GM23248 (cell line): ENCODE results near the gene GDPD4. TPM values are rescaled to one million over a fixed set of nuclear protein-coding genes. Genes with fewer than 3 reads are reported as not detected.
A peak's percentile ranks its signal among the peaks of the same experiment; 100 is the strongest.

Experiments used
- DNase-seq: peaks from one replicate; pipeline ENCODE4 v3.0.0-alpha.2; 2015
- H2AFZ ChIP-seq: fragments of 200-600 bp; sonication (generic); 2 replicates; pipeline ENCODE4 v1.6.1; 2016; ENCODE audit warnings: antibody characterized with exemption
- H3F3A ChIP-seq: fragments of 200-600 bp; sonication (generic); 2 replicates; pipeline ENCODE4 v1.6.1; 2016; ENCODE audit warnings: mild to moderate bottlenecking, antibody characterized with exemption, mixed run types; ENCODE audit not compliant: insufficient read depth
- H3K27ac ChIP-seq: fragments of 200-600 bp; sonication (generic); 2 replicates; pipeline ENCODE4 v1.5.1; 2016; ENCODE audit warnings: mild to moderate bottlenecking
- H3K27me3 ChIP-seq: fragments of 200-600 bp; sonication (generic); replicated peaks from 2 replicates; pipeline ENCODE4 v1.6.1; 2016; ENCODE audit warnings: mild to moderate bottlenecking; ENCODE audit not compliant: insufficient read depth
- H3K36me3 ChIP-seq: fragments of 200-600 bp; sonication (generic); 2 replicates; pipeline ENCODE4 v1.6.1; 2016; ENCODE audit warnings: low read depth, mild to moderate bottlenecking
- H3K4me1 ChIP-seq: fragments of 200-600 bp; sonication (generic); 2 replicates; pipeline ENCODE4 v1.6.1; 2016; ENCODE audit warnings: mild to moderate bottlenecking; ENCODE audit not compliant: insufficient read depth
- H3K4me2 ChIP-seq: fragments of 200-600 bp; sonication (generic); one replicate; pipeline ENCODE4 v1.6.1; 2016; ENCODE audit warnings: mild to moderate bottlenecking; ENCODE audit not compliant: unreplicated experiment
- H3K4me3 ChIP-seq: fragments of 200-600 bp; sonication (generic); 2 replicates; pipeline ENCODE4 v1.5.1; 2016; ENCODE audit warnings: mild to moderate bottlenecking
- H3K79me2 ChIP-seq: fragments of 200-600 bp; sonication (generic); 2 replicates; pipeline ENCODE4 v1.6.1; 2016; ENCODE audit warnings: mild to moderate bottlenecking; ENCODE audit not compliant: insufficient read depth
- H3K9ac ChIP-seq: fragments of 200-600 bp; sonication (generic); 2 replicates; pipeline ENCODE4 v1.6.1; 2016; ENCODE audit warnings: mild to moderate bottlenecking
- H3K9me2 ChIP-seq: fragments of 200-600 bp; sonication (generic); 2 replicates; pipeline ENCODE4 v1.6.1; 2016; ENCODE audit warnings: mixed run types, mild to moderate bottlenecking, moderate library complexity; ENCODE audit not compliant: insufficient read depth
- H3K9me3 ChIP-seq: fragments of 200-600 bp; sonication (generic); one replicate; pipeline ENCODE4 v1.6.1; 2017; ENCODE audit warnings: low read depth
- H4K20me1 ChIP-seq: fragments of 200-600 bp; sonication (generic); 2 replicates; pipeline ENCODE4 v1.6.0; 2016; ENCODE audit not compliant: insufficient read depth
- EZH2 ChIP-seq: fragments of 200-600 bp; sonication (generic); IDR thresholded peaks from 2 replicates; pipeline ENCODE4 v1.6.1; 2018; ENCODE audit warnings: antibody characterized with exemption, mild to moderate bottlenecking; ENCODE audit not compliant: insufficient read depth, poor library complexity, severe bottlenecking
- EZH2phosphoT487 ChIP-seq: fragments of 200-600 bp; sonication (generic); IDR thresholded peaks from 2 replicates; pipeline ENCODE4 v1.6.1; 2018; ENCODE audit warnings: antibody characterized with exemption, moderate library complexity, mild to moderate bottlenecking, low read depth; ENCODE audit not compliant: insufficient read depth
- WGBS, 2 experiments: methylation state at CpG; one replicate each; pipeline ENCODE4 v1.1.6; 2015 to 2017; ENCODE audit warnings: low lambda C conversion rate in 2 of 2, low coverage in 1 of 2; ENCODE audit errors: missing lambda C conversion rate in 2 of 2; 5-methylcytosine and 5-hydroxymethylcytosine counted together
- in situ Hi-C: fragments of 300-500 bp; cut with MboI; formaldehyde crosslinking; loops from 2 replicates; pipeline ENCODE4 v1.15.0; 2020
- polyA plus RNA-seq: library from polyadenylated mRNA; unstranded; fragments of >200 nt; fragmentation: Nextera tagmentation; extraction: Ambion mirVana; gene quantifications from 2 replicates; pipeline ENCODE4 v1.2.1, GENCODE V29; 2016
- total RNA-seq: library from RNA; depleted of rRNA; stranded (reverse); fragments of >200 nt; shearing (Covaris generic); gene quantifications from 2 replicates; pipeline ENCODE4 v1.2.3, GENCODE V29; 2014

GDPD4 gene
- total and polyA plus RNA-seq, 2 experiments from 2014 or later = not detected

- Histone ChIP-seq H3K9me2 (no peaks in the 10 kb centered on the region), H3K36me3 (no peaks in the 10 kb centered on the region), H3K9ac (no peak overlapping the region), H3K4me3 (no peak overlapping the region), H2AFZ (no peak overlapping the region), H3K9me3 (no peaks in the 10 kb centered on the region), H4K20me1 (no peaks in the 10 kb centered on the region), H3K4me1 (peaks cover 23% of the 10 kb centered on the region), H3K4me2 (peak overlapping the region; percentile 11), H3K27me3 (no peaks in the 10 kb centered on the region), H3K27ac (peak overlapping the region; percentile 52), H3K79me2 (no peaks in the 10 kb centered on the region), H3F3A (peaks cover 20% of the 10 kb centered on the region)
- 50% methylated on average over 2 of the region's 2 CpGs for WGBS, 2 experiments
- peak; percentile 84 for DNase-seq
- in situ Hi-C loops = no loop called here
- TF ChIP-seq EZH2 = no peak
- TF ChIP-seq EZH2phosphoT487 = no peak
Observed at GRCh38 chr11:77267962-77268361, 33.5 kb downstream of the GDPD4 start.

GRCh38 chr11:77266766-77267165 is 34.7 kb downstream of the GDPD4 start:
- Histone ChIP-seq H3K4me2 (no peak overlapping the region), H3K27ac (no peak overlapping the region), H3K36me3 (no peaks in the 10 kb centered on the region), H3K4me1 (peaks cover 23% of the 10 kb centered on the region), H3K9me3 (no peaks in the 10 kb centered on the region), H3K9ac (no peak overlapping the region), H2AFZ (no peak overlapping the region), H3F3A (peaks cover 20% of the 10 kb centered on the region), H3K9me2 (no peaks in the 10 kb centered on the region), H3K4me3 (no peak overlapping the region), H4K20me1 (no peaks in the 10 kb centered on the region), H3K27me3 (no peaks in the 10 kb centered on the region), H3K79me2 (no peaks in the 10 kb centered on the region)
- in situ Hi-C loops = no loop called here
- WGBS, 2 experiments = 98 to 100% methylated on average over 1 of the region's 1 CpG
- TF ChIP-seq EZH2 (no peak), EZH2phosphoT487 (no peak)
- DNase-seq = no peak

DNA sequence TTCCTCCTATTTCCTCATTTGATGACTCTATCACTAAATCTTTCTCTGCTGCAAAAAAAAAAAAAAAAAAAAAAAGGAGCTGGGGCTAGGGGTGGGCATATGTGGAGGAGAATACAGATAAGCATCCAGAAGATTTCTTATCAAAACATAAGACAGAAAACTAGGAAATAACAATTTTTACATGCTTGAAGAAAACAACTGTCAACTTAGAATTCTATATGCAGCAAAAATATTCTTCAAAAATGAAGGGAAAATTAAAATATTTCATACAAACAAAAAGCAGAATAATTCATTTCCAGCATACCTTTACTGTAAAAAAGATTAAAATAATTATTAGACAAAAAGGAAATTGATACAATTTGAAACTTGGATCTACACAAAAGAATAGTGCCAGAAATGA is 38.7 kb downstream of the GDPD4 start:
- Histone ChIP-seq H3K9me3 (no peaks in the 10 kb centered on the region), H2AFZ (no peak overlapping the region), H3K9me2 (no peaks in the 10 kb centered on the region), H3K27me3 (no peaks in the 10 kb centered on the region), H4K20me1 (no peaks in the 10 kb centered on the region), H3K4me1 (peaks cover 13% of the 10 kb centered on the region), H3K4me2 (no peak overlapping the region), H3K36me3 (no peaks in the 10 kb centered on the region), H3K27ac (no peak overlapping the region), H3F3A (peaks cover 22% of the 10 kb centered on the region), H3K79me2 (no peaks in the 10 kb centered on the region), H3K9ac (no peak overlapping the region), H3K4me3 (no peak overlapping the region)
- TF ChIP-seq EZH2phosphoT487 = no peak
- TF ChIP-seq EZH2 = no peak
- no peak for DNase-seq
- in situ Hi-C loops = no loop called here

- WGBS, 2 experiments = 28 to 30% methylated on average over 2 of the region's 2 CpGs
- H3K36me3 ChIP-seq = no peaks in the 10 kb centered on the region
- H3K4me1 ChIP-seq = peaks cover 4% of the 10 kb centered on the region; the same call in 1 of the 2 replicates
- H4K20me1 ChIP-seq = no peaks in the 10 kb centered on the region
- H3K4me3 ChIP-seq = no peak overlapping the region
- H3K27me3 ChIP-seq = no peaks in the 10 kb centered on the region
- peaks cover 13% of the 10 kb centered on the region for H3F3A ChIP-seq
- TF ChIP-seq EZH2 (no peak), EZH2phosphoT487 (no peak)
- H3K9me3 ChIP-seq = no peaks in the 10 kb centered on the region
- H3K4me2 ChIP-seq = peak overlapping the region; percentile 4
- DNase-seq = peak; percentile 62
- H3K79me2 ChIP-seq = no peaks in the 10 kb centered on the region
- in situ Hi-C loops = no loop called here
- no peak overlapping the region for H3K27ac ChIP-seq
- no peak overlapping the region for H3K9ac ChIP-seq
- no peaks in the 10 kb centered on the region for H3K9me2 ChIP-seq
- no peak overlapping the region for H2AFZ ChIP-seq
Observed at GRCh38 chr11:77259641-77260040, 41.8 kb downstream of the GDPD4 start.

GRCh38 chr11:77253690-77254089 is 47.8 kb downstream of the GDPD4 start:
- Histone ChIP-seq H3K27ac (no peak overlapping the region), H3K9ac (no peak overlapping the region), H3K27me3 (no peaks in the 10 kb centered on the region), H3K36me3 (no peaks in the 10 kb centered on the region), H3K9me2 (no peaks in the 10 kb centered on the region), H3K9me3 (no peaks in the 10 kb centered on the region), H3F3A (peaks cover 14% of the 10 kb centered on the region), H3K4me3 (no peak overlapping the region), H3K79me2 (no peaks in the 10 kb centered on the region), H2AFZ (no peak overlapping the region), H3K4me2 (no peak overlapping the region), H4K20me1 (no peaks in the 10 kb centered on the region), H3K4me1 (peaks cover 8% of the 10 kb centered on the region)
- TF ChIP-seq EZH2 (no peak), EZH2phosphoT487 (no peak)
- in situ Hi-C loops = no loop called here
- 57 to 63% methylated on average over 1 of the region's 1 CpG for WGBS, 2 experiments
- DNase-seq = no peak
